SK-N-MC (cell line): ENCODE results near the gene TKTL1.

ENCODE experiments used
- DNase-seq: peaks from one replicate; pipeline ENCODE4 v3.0.0-alpha.2; 2011; ENCODE audit warnings: low read depth, low spot score
- H3K27ac ChIP-seq: fragments of 200-600 bp; sonication (generic); 2 replicates; pipeline ENCODE4 v1.5.1; 2016; ENCODE audit warnings: mixed run types
- H3K36me3 ChIP-seq: fragments of 200-600 bp; sonication (generic); 2 replicates; pipeline ENCODE4 v1.6.1; 2017; ENCODE audit warnings: antibody characterized with exemption, low read length, mixed read lengths; ENCODE audit not compliant: insufficient read depth
- H3K4me3 ChIP-seq: fragments of 200-600 bp; sonication (generic); 2 replicates; pipeline ENCODE4 v1.5.1; 2016
- H3K9ac ChIP-seq: fragments of 200-600 bp; sonication (generic); 2 replicates; pipeline ENCODE4 v1.8.0; 2017; ENCODE audit warnings: mixed run types, mixed read lengths; ENCODE audit not compliant: insufficient read length
- H3K9me3 ChIP-seq: fragments of 200-600 bp; sonication (generic); 2 replicates; pipeline ENCODE4 v1.6.1; 2017; ENCODE audit warnings: low read depth, mild to moderate bottlenecking, antibody characterized with exemption, low read length, moderate library complexity, mixed read lengths
- EZH2 ChIP-seq: fragments of 200-600 bp; sonication (generic); IDR thresholded peaks from one replicate; pipeline ENCODE4 v1.6.1; 2017; ENCODE audit warnings: antibody characterized with exemption
- FOXP2 ChIP-seq: optimal IDR thresholded peaks from 2 replicates; pipeline ENCODE3; 2011; ENCODE audit warnings: mild to moderate bottlenecking, moderate library complexity; ENCODE audit not compliant: insufficient read depth; ENCODE audit errors: extremely low read length, control extremely low read depth
- POLR2AphosphoS5 ChIP-seq: IDR thresholded peaks from 2 replicates; pipeline ENCODE4 v1.6.1; 2012; ENCODE audit warnings: mild to moderate bottlenecking, low read depth, low read length, borderline replicate concordance

TKTL1 gene

DNA sequence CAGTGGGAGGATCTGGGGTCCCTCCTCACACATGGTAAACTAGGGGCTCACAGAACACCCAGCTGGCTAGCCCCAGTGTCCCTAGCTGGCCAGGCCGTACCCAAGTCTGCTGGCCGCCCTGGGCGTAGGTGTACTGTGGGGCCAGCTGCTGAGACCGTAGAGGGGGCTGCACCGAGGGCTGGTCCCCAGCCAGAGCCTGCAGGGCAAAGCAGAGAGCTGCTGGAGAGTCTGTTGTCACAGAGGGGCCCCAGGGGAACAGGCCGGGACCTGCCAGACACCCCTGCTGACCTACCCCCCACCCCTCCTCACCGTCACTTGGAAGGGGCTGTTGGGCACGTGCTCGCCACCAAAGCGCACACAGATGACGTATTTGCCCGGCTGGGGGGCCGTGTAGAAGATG is 58.9 kb downstream of the TKTL1 start:
- peaks cover 91% of the 10 kb centered on the region; the same call in 1 of the 2 replicates for H3K36me3 ChIP-seq
- no peak overlapping the region for H3K9ac ChIP-seq
- TF ChIP-seq FOXP2 (no peak), EZH2 (no peak), POLR2AphosphoS5 (no peak)
- DNase-seq: no peak
- no peak overlapping the region for H3K27ac ChIP-seq
- H3K4me3 ChIP-seq: no peak overlapping the region
- H3K9me3 ChIP-seq: no peaks in the 10 kb centered on the region

DNA sequence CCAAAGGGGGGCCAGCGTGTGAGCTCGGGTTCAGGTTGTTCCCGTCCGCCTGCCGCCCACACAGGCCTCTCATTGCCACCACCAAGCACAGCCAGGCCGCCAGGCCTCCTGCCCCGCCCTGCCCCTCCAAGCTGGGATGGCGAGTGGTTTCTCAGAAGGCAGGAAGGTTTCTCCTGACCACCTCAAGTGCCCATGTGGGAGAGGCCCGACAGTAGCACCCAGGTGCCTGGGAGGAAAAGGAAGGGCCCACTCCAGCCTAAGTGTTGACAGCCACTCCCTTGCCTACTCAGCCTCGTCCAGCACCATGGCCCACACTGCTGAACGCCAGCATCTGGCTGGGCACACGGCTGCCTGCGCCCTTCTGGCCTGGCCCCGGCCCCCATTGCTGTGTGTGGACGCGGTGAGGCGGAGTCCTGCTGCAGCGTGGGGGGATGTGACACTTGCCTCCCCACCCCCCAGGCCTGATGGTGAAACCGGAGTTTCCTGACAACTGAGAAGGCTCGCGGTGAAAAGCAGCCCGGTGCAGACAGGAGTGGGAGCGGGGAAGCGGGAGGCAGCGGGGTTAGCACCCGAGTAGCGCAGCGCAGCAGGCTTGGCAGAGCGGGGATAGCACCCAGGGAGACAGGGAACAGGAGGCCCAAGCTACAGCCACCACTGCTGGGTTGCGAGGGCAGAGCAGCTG is 59.6 kb downstream of the TKTL1 start:
- no peaks in the 10 kb centered on the region for H3K9me3 ChIP-seq
- no peak overlapping the region for H3K9ac ChIP-seq
- H3K27ac ChIP-seq: no peak overlapping the region
- no peak for TF ChIP-seq EZH2
- TF ChIP-seq POLR2AphosphoS5: no peak; the same call in 1 of the 2 replicates
- no peak for TF ChIP-seq FOXP2
- DNase-seq: no peak
- no peak overlapping the region for H3K4me3 ChIP-seq
- H3K36me3 ChIP-seq: peaks cover 91% of the 10 kb centered on the region; the same call in 1 of the 2 replicates

DNA sequence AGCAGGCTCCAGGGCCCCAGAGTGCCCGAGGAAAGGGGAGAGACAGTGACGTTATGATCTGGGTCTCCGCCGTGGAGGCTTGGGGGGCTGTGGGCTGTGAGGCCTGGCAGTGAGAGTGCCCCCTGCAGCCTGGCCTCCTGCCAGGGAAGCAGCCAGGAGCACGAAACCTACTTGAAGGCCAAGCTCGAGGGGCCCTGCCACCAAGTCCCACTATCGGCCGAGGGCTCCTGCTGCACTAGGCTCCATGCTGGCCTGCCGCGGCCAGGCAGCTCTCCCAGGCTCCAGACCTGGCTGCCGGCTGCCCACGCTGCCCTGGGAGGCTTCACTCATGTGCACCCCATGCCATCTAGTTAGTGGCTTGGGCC is 60.2 kb downstream of the TKTL1 start:
- no peak overlapping the region for H3K9ac ChIP-seq
- no peak overlapping the region for H3K27ac ChIP-seq
- H3K36me3 ChIP-seq: peaks cover 91% of the 10 kb centered on the region; the same call in 1 of the 2 replicates
- no peak overlapping the region for H3K4me3 ChIP-seq
- DNase-seq: no peak
- no peaks in the 10 kb centered on the region for H3K9me3 ChIP-seq
- TF ChIP-seq POLR2AphosphoS5: no peak
- TF ChIP-seq FOXP2: no peak
- TF ChIP-seq EZH2: no peak

DNA sequence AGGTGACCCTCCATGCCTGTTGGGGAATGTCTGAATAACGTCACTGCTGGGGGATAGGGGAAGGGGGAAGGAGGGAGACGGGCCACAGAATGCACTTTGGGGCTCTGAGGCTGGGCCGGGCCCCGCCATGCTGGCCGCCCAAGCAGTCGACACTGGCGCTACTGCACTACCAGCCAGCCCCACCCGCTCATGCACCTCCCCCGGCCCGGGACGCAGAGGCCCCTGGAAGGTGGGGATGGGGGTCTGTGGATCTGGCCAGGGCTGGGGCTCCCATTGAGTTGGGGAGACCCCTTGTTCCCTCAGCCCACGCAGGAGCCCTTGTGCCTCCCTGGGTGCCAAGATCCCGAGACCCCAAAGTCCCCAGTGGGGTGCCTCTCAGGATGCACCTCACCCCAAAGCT is 61.0 kb downstream of the TKTL1 start:
- DNase-seq: no peak
- TF ChIP-seq FOXP2 (no peak), POLR2AphosphoS5 (no peak), EZH2 (no peak)
- H3K9ac ChIP-seq: no peak overlapping the region
- peaks cover 91% of the 10 kb centered on the region for H3K36me3 ChIP-seq
- no peaks in the 10 kb centered on the region for H3K9me3 ChIP-seq
- H3K4me3 ChIP-seq: no peak overlapping the region
- no peak overlapping the region for H3K27ac ChIP-seq

DNA sequence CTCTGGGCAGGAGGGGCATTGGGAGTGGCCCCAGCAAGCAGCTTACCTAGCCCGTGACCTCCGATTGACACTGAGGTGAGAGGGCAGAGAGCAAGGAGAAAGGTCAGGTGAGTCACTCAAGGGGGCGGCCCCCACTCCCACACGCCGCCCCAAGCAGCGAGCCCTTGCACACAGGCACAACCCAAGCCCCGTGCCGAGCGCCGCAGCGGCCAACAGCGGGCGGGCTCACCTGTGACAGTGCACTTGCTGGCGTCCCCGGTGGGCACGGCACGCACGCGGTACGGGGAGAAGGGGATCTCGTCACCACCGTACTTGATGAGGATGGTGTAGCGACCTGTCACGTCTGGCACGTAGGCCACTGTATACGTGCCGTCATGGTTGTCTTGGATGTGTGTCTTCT is 61.6 kb downstream of the TKTL1 start:
- Histone ChIP-seq H3K27ac (no peak overlapping the region), H3K9ac (no peak overlapping the region), H3K36me3 (peaks cover 92% of the 10 kb centered on the region), H3K9me3 (no peaks in the 10 kb centered on the region), H3K4me3 (no peak overlapping the region)
- TF ChIP-seq FOXP2 (no peak), EZH2 (no peak), POLR2AphosphoS5 (no peak)
- DNase-seq: no peak

DNA sequence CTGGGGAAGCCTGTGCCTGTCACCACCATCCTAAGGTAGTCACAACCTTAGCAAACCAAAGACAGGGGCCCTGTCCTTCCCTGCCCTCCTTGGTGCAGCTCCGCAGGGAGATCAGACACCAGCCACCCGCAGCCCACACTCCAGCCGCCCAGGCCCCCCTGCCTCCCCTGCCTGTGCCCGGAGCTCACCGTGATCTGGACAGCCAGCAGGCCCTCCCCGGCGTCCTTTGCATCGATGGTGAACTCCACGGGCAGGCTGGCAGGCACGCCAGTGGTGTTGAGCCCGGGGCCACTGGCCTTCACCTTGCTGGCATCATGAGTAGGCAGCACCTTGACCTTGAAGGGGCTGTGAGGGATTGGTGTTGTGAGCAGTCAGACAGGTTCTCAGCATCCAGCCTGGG is 62.4 kb downstream of the TKTL1 start:
- no peak overlapping the region for H3K27ac ChIP-seq

DNA sequence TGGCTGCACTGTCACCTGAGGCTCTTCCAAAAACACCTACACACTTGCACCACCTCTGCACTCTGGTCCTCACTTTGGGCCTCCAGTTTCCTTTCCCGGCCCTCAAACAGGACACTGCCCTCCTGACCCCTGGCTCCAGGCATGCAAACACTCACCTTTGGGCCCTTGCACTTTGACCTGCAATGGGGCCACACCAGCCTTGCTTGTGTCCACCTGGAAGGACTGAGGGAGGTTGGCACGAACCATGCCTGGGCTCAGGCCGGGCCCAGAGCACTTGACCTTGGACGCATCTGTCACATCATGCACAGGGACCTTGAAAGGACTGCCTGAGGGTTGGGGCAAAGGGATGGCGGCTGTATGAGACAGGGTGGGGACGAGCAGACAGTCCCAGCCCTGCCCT is 63.2 kb downstream of the TKTL1 start:
- Histone ChIP-seq H3K27ac (no peak overlapping the region), H3K36me3 (peaks cover 90% of the 10 kb centered on the region), H3K4me3 (no peak overlapping the region), H3K9ac (no peak overlapping the region), H3K9me3 (no peaks in the 10 kb centered on the region)
- DNase-seq: no peak
- no peak for TF ChIP-seq EZH2
- no peak for TF ChIP-seq POLR2AphosphoS5
- no peak for TF ChIP-seq FOXP2

More for the DNA sequence above, 62.4 kb downstream of the TKTL1 start:
- Histone ChIP-seq H3K9ac (no peak overlapping the region), H3K36me3 (peaks cover 94% of the 10 kb centered on the region), H3K4me3 (no peak overlapping the region), H3K9me3 (no peaks in the 10 kb centered on the region)
- DNase-seq: no peak
- TF ChIP-seq POLR2AphosphoS5 (no peak), EZH2 (no peak), FOXP2 (no peak)

DNA sequence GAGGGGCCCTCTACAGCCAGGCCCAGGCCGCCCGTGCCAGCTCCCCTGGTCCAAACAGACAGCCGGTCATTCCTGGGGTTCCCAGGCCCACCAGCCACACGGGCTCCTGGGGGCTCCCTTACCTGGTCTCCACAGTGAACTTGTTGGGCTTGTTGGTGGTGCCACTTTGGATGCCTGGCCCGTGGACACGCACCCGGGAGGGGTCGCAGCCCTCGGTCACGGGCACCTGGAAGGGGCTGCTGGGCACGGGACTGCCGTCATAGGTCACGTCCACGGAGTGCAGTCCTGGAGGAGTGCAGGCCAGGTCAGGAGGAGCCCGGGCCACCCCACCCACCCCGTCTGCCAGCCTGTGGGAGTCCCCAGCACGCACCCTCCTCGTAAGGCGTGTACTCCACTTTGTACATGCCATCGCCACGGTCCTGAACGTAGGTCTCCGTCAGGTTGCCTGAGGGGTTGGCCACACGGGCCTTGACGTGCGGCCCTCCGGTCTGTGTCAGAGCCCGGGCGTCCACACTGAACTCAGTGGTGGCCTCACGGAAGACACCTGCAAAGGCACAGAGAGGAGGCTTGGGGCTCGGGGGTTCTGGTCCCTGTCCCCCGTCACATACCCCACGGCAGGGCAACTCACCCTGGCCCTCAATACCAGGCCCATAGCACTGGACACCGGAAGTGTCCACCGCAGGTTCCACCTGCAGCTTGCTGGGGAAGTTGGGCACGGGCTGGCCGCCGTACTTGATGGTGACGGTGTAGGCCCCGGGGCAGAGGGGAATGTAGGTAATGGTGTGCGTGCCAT is 64.0 kb downstream of the TKTL1 start:
- Histone ChIP-seq H3K9ac (no peak overlapping the region), H3K4me3 (no peak overlapping the region), H3K36me3 (peaks cover 90% of the 10 kb centered on the region), H3K27ac (no peak overlapping the region), H3K9me3 (no peaks in the 10 kb centered on the region)
- no peak for DNase-seq
- TF ChIP-seq POLR2AphosphoS5 (no peak), FOXP2 (no peak)
